ENCODE measurements around the gene ZXDC.
A peak's percentile ranks its signal among the peaks of the same experiment; 100 is the strongest.

The ZXDC gene

DNA sequence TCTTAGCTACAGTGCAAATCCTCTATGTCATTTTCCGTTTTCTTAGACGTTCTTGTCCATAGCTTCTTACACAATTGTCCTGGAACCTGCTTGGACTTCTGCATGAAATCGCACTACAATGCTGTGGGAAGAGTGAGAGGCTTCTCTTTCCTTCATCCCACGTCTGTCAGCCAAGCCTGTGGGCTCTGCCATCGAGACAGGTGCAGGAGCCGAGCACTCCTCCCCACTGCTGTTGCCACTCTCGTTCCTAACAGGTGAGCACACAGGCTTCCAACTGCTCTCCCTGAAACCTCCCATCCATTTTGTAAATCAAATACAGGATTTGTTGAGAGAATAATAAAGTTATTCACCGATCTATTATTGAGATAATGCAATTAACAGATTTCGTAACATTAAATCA is 23.5 kb downstream of the ZXDC start:
- no peak for DNase-seq (ENCODE audit: low spot score)

DNA sequence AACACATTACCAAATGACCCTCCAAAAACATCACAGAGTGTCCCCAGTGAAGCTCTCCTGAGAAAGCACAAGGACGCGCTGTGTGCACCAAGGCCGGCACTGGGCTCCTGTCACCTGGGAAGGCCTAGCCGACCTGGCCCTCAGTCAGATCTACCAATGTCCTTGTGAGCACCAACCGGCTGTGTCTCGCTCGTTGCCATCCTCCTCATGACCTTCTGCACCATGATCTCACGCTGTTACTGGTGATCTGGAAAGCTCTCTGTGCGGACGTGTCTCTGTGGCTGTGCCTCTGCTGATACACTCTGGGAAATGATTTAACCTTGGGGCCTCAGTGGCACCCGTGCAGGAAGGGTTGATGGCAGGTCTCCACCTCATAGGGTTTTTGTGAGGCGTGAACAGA is 24.2 kb downstream of the ZXDC start:
- DNase-seq (ENCODE audit: low spot score), result no peak

DNA sequence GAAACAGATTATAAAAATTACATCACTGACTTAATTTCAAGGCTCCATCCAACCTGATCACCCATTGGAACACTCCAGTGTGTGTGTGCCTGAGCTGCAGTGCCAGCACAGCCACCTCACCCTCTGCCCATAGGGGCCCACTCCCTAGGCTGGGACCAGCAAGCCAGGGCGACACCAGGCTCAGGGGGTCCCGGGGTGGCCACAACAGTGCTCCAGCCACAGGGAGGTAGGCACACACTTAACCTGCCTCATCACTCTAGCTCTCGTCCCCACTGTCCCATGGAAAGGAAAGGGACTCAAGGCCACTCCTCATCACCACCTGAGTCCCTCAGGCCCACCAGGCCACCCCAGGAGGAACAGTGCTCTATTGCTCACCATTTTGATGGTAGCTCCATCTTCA is 24.9 kb downstream of the ZXDC start:
- no peak for DNase-seq (ENCODE audit: low spot score)

DNA sequence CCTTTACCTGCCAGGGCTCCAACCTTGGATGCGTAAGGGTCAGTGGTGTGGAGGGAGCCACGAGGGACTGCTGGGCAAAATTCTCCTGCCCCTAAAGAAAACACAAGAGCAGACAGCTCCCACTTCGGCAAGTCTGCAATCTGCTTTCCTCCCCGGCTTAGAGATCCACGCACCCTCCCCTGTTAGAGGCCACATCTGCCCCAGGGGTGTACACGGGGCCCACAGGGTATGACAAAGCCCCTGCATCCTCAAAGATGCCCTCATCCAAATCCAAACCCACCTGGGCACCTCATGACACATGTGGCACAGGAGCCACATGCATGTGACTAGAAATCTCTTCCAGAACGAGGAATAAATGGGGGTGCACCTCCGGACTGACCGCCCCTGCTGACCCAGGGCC is 25.5 kb downstream of the ZXDC start:
- DNase-seq (ENCODE audit: low spot score), result no peak

DNA sequence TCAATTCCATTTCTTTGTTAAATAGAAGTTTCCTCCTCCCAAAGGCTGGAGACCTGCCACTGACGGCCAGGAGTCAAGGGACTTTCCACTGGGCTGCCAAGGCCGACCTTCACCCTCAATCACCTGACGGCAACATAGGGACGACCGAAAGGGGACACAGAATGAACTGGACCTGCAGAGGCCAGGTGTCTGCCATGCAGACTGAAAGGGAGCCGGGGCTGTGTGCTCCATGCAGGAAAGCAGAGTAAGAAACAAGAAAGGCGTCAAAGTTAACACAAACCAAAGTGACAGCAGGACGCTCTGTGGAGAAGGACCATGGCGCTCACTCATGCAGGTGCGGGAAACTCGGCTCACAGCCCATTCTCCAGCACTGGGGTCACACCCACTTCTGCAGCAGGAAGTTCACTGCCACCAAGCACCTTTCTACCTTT is 26.1 kb downstream of the ZXDC start:
- peak; percentile 38 for DNase-seq (ENCODE audit: low spot score)

DNA sequence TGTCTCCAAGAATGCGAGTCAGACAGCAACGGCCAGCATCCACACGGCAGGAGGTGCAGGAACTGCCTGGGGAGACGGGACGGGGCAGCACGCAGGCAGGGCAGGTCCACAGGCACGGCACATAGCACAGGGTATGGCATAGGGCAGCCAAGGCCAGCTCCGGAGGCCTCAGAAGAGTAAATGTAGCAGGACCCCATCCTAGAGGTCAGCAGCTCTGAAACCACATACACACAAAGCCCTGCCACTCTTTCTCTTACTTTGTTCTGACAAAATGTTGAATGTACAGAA is 26.9 kb downstream of the ZXDC start:
- DNase-seq (ENCODE audit: low spot score), result no peak

DNA sequence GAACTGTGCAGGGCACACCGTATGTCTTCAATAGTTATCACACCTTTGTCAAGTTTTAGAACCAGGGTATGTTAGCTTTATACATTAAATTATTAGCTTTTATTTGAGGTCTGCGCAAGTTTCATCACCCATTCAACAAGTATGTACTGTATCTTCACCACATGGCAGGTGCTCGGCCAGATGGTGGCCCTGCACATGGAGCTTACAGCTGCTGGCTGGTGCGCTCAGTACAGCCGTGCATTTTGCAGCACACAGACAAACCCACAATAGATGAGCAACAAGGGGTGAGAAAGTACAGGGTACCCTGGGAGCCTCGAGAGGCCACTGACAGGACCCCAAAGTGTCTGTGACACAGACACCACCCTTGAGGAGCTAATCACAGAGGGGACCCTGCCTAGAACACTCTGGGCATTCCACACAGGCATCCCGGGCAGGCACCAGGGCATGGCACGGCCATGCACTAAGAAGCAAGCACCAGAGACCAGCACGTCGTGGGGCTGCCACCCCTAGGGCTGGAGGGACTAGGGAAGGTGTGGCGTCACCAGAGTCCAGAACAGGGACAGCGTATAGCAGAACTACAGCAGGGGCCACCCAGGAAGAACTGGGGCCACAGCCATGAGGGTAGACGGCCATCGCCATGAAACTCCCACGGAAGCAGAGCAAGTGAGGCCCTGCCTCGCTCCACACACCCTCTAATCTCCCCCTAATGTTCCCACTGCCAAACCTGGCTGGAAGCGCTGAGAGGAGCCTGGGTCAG is 27.4 kb downstream of the ZXDC start:
- DNase-seq (ENCODE audit: low spot score), result peak; percentile 66

DNA sequence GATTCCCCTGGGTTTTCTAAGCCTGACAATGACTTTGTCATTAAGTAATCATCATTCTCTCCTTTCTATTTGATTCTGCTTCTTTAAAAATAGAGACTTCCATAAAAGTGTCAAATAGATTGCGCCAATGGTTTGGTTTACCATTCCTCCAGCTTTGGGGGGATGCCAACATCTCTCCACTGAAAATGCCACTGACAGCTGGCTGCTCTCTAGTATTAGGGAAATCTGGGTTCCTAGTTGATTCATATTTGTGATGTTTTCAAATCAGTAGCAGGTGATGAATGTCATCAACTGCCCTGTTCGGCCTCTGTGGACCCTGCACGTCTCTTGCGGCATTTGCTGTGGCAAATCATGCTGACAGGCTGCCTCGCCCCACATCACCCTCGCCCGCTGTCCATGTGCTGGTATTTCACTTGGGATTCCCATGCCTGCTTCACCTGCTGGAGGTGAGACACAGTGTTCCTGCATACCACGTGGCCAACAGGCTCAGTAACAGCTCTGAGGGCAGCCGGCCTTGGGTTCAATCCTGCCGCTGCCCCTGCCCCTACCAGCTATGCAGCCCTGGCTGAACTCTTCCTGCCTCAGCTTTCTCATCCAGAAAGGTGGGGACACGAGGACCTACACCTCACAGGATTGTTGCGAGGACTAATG is 28.1 kb downstream of the ZXDC start:
- peak; percentile 46 for DNase-seq (ENCODE audit: low spot score)

DNA sequence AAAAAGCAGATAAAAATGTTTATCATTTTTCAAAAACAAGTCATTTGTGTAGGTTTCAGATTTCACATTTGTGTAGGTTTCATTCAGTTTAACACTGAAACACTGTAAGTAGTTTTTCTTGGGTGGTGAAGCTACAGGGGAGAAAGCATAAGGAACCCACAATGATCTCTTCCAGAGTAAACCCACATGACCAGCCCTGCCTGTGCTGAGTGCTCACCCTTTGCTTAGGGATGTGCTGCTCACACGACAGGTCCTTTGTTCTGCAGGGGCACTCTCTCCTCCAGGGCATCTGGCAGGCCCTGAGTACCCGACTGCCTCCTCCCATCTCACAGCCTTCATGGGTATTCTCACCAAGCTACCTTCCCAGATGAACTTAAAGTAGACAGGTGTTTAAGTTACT is 28.9 kb downstream of the ZXDC start:
- DNase-seq (ENCODE audit: low spot score), result peak; percentile 46

DNA sequence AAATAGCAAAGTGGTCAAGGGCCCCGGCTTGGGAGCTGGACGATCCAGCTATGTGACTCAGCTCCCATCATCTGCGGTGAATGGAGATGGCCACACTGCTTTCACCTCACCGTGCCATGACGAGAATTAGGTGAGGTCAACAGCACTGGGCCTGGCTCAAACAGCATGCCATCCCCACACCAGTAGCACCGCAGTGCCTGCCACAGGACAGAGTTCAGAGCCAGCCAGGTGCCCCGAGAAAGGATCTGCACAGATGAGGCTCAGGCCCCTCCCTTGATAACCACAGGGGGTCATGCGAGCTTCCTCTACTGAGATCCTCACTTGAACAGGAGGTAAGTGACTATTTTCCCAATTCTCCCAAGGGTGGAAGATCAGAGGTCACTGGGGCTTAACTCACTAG is 29.4 kb downstream of the ZXDC start:
- DNase-seq (ENCODE audit: low spot score), result peak; percentile 41

DNA sequence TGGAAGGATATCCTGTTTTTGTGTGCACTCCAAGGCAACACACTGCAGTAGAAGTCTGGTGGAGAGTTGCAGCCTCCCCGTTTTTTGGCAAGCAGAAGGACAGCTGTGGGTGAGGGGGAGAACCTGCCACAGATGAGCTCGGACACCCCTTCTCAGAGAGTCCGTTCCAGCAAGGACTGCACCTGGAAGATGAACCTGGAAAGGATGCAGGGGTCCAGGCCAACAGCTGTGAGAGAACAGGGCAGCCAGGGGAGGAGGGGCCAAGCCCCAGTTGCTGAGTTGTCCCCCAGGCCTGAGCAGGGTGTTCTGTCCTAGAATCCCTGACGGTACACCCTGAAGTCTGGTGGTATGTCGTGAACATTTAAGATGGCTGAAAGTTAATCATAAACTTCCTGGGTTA is 30.2 kb downstream of the ZXDC start:
- DNase-seq (ENCODE audit: low spot score), result peak; percentile 64

DNA sequence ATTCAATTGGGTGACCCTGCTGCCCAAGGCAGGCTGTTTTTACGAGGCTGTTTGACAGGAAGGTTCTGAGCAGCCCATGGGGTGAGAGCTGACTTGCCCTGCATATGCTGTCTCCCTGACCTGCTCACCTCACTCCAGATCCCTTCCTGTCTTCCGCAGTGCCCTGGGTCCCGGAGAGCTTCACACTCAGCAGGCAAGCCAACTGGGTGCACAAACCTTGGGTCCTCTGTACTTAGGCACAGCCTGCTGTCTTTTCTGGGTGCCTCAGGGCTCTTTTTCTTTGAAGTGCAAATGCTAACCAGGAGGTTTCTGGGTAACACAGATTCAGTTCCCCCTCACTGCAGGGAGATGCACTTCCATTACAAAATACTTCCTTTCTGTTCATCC is 32.8 kb downstream of the ZXDC start:
- peak; percentile 38 for DNase-seq (ENCODE audit: low spot score)

DNA sequence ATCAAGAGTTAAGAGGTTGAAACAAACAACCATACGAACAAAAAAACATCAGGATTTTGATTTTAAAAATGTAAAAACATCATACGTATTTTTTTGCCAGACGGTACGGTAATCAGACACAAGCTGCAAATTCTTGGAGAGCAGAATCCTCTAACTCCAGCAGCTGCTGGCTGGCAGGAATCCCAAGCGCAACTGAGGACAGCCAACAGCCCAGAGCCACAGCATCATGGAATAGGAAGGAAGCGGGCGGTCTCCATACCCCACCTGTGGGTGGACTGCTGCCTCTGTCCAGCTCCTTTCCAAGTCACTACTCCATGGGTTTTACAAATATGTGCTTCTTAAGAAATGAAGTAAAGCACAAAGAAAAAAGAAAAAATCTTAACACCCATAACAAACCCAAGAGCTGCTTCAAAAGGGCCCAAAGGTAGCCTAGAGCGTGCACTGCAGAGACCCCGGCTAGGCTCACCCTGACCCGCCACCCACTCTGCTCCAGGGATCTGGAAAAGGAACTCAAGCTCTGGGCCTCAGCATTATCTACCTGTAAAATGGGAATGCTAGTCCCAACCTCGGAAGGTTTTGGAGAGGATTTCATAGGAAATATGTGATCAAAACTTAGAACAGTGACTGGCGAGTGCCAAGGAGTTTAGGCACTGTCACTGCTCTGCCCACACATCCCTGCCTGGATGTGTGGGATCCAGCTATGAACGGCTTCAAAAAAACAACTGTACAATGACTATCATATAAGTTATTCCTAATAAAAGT is 33.4 kb downstream of the ZXDC start:
- peak; percentile 81 for DNase-seq (ENCODE audit: low spot score)

DNA sequence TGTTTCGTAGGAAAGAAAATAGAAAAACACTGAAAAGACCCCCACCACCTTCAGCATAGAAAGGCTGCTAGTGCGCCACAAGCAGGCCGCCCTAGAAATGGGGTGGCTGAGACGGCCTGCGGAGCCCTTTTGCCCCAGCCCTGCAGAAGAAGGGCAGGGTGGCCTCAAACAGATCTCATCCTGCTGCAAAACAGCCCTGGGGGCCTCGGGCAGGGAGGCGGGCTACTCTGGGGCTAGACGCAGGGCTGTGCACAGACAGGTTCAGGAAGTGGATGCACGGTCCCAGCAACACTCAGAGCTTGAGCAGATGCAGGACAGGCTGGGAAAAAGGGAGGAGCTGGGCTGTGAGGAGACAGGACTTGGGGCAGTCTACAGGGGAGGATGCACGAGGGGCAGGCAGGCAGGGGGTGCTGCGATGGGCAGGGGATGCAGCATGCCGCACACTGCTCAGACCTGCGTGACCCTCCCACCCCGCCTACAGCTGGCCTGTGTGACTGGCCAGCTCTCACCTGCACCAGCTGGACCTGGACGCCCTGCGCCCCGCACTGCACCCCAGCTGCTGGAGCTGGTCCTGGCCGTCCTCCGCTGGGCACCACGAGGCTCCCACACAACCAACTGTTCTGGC is 34.3 kb downstream of the ZXDC start:
- peak; percentile 47 for DNase-seq (ENCODE audit: low spot score)

DNA sequence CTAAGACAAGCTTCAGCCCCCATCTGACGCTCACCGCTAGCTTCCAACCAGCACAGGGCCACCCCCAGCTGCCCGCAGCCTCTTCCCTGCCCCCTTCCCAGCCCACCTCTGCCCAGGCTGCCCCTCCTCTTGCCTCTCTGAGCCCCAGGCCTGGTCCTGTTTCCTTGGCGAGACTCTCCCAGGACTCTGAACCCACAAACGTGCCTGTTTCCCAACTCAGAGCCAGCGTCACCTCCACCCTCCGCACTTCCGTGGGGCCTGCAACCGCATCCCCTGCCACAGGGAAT is 35.0 kb downstream of the ZXDC start:
- DNase-seq (ENCODE audit: low spot score), result peak; percentile 37

DNA sequence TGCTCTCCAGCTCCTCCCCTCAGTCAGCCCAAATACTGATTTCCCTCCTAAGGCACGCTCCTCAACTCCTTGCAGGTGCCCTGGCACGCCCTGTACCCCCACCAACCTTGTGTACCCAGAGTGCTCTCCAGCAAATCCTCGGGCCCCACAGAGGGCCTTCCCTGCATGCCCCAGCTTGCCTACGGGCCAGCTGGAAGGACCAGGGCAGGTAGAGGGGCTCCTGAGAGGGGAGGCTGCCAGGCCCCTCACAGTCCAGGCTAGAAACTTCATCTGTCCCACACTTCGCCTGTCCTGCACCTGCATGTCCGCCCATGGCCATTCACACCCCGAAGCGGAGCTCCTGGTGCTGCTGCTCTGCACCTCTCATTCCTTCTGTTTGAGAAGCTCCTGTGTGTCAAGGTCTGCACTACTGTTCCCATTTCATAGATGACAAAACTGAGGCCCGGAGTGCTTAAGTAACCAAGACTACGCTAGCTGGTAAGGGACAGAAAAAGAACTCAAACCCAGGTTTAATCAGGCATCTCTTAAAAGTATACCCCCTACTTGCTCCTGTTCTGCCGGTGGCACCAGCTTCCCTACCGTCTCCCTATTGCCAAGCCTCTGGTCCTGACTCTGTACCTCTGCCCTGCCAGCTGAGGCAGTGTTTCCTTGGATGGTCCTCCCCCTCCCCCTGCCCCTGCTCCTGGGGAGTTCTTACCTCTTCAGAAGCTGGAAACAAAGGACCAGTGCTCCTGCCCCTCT is 35.6 kb downstream of the ZXDC start:
- DNase-seq (ENCODE audit: low spot score), result no peak

DNA sequence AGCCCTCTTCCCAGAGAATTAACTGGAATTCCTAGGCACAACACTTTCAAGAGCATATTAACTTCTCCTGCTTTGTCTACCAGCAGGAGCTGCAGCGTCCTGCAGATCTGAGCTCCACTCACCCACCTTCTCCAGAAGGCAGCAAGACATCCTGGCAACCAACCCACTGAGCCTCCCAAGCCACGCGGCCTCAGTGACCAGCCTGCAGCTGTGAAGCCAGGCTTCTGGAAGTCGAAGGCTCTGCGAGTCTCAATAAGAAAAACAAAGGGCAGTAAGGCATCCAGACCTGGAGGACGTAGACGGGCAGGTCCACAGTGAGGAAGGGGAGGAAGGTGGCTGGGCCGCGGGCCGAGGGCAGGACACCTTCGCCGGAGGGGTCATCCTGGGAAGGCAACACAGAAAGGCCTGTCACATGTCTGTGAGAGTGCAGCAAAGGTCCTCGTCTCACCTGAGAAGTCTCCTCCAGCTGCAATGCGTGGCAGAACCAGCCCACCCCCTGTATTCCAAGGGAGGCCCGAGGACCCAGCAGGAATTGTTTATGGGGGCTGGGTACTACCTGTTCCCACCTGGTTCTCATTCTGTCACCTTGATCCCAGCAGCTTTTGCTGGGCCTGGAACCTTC is 36.2 kb downstream of the ZXDC start:
- peak; percentile 47 for DNase-seq (ENCODE audit: low spot score)

DNA sequence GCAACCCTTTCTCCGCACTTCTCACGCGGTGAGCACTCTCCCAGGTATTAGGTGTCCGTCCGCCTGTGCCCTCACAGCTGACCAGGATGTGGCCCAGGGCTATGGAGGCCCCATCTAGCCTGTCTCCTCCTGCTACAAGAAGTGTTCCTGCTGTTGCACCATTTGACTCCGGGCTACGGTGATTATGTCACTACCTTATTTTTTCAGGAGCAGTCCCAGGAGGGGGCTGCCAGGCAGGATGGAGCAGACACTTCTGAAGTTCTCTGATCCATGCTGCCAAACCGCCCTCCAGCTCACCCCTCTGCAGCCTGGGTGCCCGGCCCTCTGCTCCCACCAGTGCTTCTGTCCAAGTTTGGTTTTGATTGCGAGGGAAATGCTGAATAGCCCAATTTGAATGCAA is 36.9 kb downstream of the ZXDC start:
- DNase-seq (ENCODE audit: low spot score), result peak; percentile 30

DNA sequence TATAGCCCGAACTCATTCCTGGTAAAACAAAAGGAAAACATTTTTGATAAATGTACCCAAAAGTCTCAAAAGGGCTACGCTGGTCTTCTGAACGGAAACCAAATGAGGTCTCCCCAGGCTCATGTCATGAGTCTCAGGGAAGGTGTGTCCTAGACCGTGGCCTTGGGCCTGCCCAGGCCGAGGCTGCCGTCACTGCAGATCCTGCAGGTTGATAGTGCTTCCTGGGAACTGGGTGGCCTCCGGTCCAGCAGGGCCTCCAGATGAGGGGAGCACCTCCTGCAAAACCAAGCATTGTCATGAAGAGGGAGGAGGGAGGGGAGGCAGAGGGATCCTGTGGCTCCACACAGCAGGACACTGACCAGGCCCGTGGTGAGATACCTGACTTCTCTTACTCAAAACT is 37.5 kb downstream of the ZXDC start:
- DNase-seq (ENCODE audit: low spot score), result peak; percentile 41

DNA sequence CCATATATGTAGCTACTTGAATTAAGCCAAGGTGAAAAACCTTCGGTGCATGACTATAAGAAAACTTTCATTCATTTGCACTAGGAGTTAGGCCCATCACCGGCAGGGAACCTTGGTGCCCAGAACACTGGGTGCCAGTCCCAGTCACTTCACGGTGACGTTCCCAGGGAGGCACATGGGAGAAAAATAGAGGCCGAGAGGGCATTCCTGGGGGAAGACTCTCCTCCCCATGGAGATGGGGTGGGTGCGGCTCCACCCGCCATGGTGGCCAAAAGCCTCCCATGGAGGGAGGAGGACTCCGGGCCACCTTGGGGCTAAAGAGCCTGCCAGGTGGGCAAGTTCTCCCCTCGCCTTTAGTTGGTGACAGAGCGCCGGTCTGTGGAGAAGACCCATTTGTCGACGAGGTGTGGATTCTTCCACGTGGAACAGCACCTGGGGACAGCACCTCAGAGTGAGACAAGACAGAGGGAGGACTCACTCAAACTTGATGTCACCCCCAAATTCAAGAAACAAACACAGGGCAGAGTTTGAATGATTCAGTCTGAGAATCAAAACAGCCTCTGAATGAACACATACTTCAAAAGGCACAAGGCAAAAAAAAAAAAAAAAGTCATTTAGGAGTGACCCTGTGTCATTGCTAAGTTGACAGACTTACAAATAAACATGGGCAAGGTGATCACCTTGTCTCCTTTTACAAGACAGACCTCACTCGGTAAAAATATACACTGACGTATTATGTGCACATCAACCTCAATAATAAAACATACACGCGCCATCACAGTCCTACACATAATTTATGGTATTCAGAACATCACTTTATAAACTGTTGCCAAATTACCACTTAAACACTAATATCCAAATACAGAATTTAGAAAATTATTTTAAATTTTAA is 38.6 kb downstream of the ZXDC start:
- DNase-seq (ENCODE audit: low spot score), result peak; percentile 52

Data from left forelimb (tissue), 1 donor.